Psoas muscle (tissue), 8 donors: ENCODE results near the gene ARMC5. TPM values are rescaled to one million over a fixed set of nuclear protein-coding genes. Genes with fewer than 3 reads are reported as not detected.
A peak's percentile ranks its signal among the peaks of the same experiment; 100 is the strongest.

Experiments used
- ATAC-seq, 4 donors: fragments of 200-7000 bp; cut with Tn5 transposase; one replicate each; pipeline ENCODE4 v1.9.1; 2020; ENCODE audit warnings: moderate library complexity in 3 of 4, mild to moderate bottlenecking in 2 of 4
- DNase-seq, 2 donors: peaks; one replicate each; pipeline ENCODE4 v3.0.0-alpha.2; 2020
- H3K27ac ChIP-seq: fragments of 200-600 bp; one replicate; pipeline ENCODE4 v1.8.0; 2022
- H3K27me3 ChIP-seq, 3 donors: fragments of 200-600 bp in 1 of 3; one replicate each; pipeline versions ENCODE4 v1.6.1 to v1.8.0; 2013 to 2022; ENCODE audit warnings: low read length in 2 of 3, mild to moderate bottlenecking in 2 of 3, moderate library complexity in 1 of 3; ENCODE audit not compliant: insufficient read depth in 3 of 3
- H3K36me3 ChIP-seq, 2 donors: fragments of 200-600 bp in 1 of 2; one replicate each; pipeline versions ENCODE4 v1.6.1 to v1.8.0; 2013 to 2022; ENCODE audit warnings: low read depth in 1 of 2, mild to moderate bottlenecking in 1 of 2, moderate library complexity in 1 of 2; ENCODE audit not compliant: insufficient read depth in 1 of 2
- H3K4me1 ChIP-seq: fragments of 200-600 bp; one replicate; pipeline ENCODE4 v1.8.0; 2022
- H3K4me3 ChIP-seq: fragments of 200-600 bp; one replicate; pipeline ENCODE4 v1.8.0; 2022; ENCODE audit warnings: mild to moderate bottlenecking
- H3K9me3 ChIP-seq: fragments of 200-600 bp; one replicate; pipeline ENCODE4 v1.8.0; 2022
- WGBS, 3 donors: extraction: QIAGEN DNeasy Blood & Tissue Kit; methylation state at CpG; one replicate each; pipeline versions ENCODE4 v1.1.6 to v1.1.7; 2013; 5-methylcytosine and 5-hydroxymethylcytosine counted together
- intact Hi-C, 2 donors: fragments of 100-400 bp; cut with DNase I; formaldehyde crosslinking; loops; one replicate each; pipeline versions ENCODE4 v1.11.0 to v1.14.2; 2022
- polyA plus RNA-seq, 3 donors: library from polyadenylated mRNA; stranded (reverse); fragments of 200-250 nt; gene quantifications; one replicate each; pipeline ENCODE4 v1.2.3, GENCODE V29; 2013
- total RNA-seq, 4 donors: library from RNA; stranded (reverse); fragmentation: NEBNext Ultra II Directional in 2 of 4; extraction: Animal tissue kit (Norgen Biotek cat#: 25700) in 2 of 4; gene quantifications; one replicate each; pipeline versions ENCODE4 v1.2.1 to v1.2.4, GENCODE V29; 2021 to 2023
- TF ChIP-seq, protein P1 (sequence below): fragments of 200-600 bp; IDR thresholded peaks from one replicate; pipeline ENCODE4 v1.8.0; 2022; ENCODE audit warnings: antibody characterized with exemption
- donor health status: healthy with polysubstance abuse.
- donor health status: DM: no; HTN: no; CAD: no; lungs with moderate emphysema.
- donor health status: Bipolar disorder and iron deficiency.
- donor health status: healthy.
- donor health status: DM: yes; HTN: yes; CAD: no.
- donor health status: DM: no; HTN: no; CAD: no.
- donor health status: DM: no; HTN: no; CAD: no.
- donor health status: DM: yes; HTN: yes; CAD: no.

Gene ARMC5
- total and polyA plus RNA-seq, 7 donors, result 6.5 to 18.7 (median 11.4) TPM

- Histone ChIP-seq H3K4me1 (peaks cover 42% of the 10 kb centered on the region), H3K27ac (peak overlapping the region; percentile 99), H3K27me3 (no peaks in the 10 kb centered on the region), H3K9me3 (no peaks in the 10 kb centered on the region), H3K4me3 (peak overlapping the region; percentile 75), H3K36me3 (peaks cover 0 to 13% of the 10 kb centered on the region in 2 donors)
- 6 to 16% (median 8%) methylated on average over 41 to 76 of the region's 83 CpGs for WGBS, 3 donors
- intact Hi-C loops, result no loop called here
- ATAC-seq (peak; percentile 44 to 51 (median 48)), DNase-seq (peak; percentile 80 to 90)
- TF ChIP-seq, protein P1, sequence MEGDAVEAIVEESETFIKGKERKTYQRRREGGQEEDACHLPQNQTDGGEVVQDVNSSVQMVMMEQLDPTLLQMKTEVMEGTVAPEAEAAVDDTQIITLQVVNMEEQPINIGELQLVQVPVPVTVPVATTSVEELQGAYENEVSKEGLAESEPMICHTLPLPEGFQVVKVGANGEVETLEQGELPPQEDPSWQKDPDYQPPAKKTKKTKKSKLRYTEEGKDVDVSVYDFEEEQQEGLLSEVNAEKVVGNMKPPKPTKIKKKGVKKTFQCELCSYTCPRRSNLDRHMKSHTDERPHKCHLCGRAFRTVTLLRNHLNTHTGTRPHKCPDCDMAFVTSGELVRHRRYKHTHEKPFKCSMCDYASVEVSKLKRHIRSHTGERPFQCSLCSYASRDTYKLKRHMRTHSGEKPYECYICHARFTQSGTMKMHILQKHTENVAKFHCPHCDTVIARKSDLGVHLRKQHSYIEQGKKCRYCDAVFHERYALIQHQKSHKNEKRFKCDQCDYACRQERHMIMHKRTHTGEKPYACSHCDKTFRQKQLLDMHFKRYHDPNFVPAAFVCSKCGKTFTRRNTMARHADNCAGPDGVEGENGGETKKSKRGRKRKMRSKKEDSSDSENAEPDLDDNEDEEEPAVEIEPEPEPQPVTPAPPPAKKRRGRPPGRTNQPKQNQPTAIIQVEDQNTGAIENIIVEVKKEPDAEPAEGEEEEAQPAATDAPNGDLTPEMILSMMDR, result no peak
Measured at GRCh38 chr16:31427441-31428278, 31.6 kb upstream of the ARMC5 start.

DNA sequence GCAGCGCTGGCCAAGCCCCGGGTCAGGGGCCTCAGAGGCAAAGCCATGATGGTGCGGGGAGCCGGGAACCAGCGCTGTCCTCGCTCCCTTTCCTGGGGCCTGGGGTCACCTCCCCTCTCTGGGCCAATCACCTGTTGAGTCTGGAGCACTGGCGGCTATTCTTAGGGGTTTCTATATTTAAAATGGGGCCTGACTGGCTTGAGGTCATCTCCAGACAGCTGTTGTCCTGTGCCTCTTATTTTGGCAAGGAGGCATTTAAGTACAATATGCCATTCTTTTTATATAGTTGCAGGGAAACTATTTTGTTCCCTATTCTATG lies 31.1 kb upstream of the ARMC5 start, which contains the start of gene COX6A2:
Gene COX6A2 (minus strand): TSS at position 82 of the 319 bp plus-strand sequence. CDS start 35 bp downstream, at position 47.
- peak; percentile 85 to 87 (median 86) for ATAC-seq
- intact Hi-C loops, result no loop called here
- peaks cover 42% of the 10 kb centered on the region for H3K4me1 ChIP-seq
- 11 to 16% (median 12%) methylated on average over 7 of the region's 7 CpGs for WGBS, 3 donors
- TF ChIP-seq, protein P1, result no peak
- peaks cover 0 to 13% of the 10 kb centered on the region in 2 donors for H3K36me3 ChIP-seq
- H3K4me3 ChIP-seq, result peak within 1 kb of the TSS; percentile 75
- H3K9me3 ChIP-seq, result no peaks in the 10 kb centered on the region
- peak within 1 kb of the TSS; percentile 99 for H3K27ac ChIP-seq
- peak; percentile 52 to 88 for DNase-seq
- no peaks in the 10 kb centered on the region for H3K27me3 ChIP-seq

GRCh38 chr16:31428638-31429247 lies 30.6 kb upstream of the ARMC5 start:
- DNase-seq (no peak), ATAC-seq (peak; percentile 41 to 67 (median 57))
- H3K9me3 ChIP-seq, result no peaks in the 10 kb centered on the region
- peaks cover 0 to 13% of the 10 kb centered on the region in 2 donors for H3K36me3 ChIP-seq
- TF ChIP-seq, protein P1, result no peak
- WGBS, 3 donors, result 23 to 35% (median 28%) methylated on average over 7 of the region's 7 CpGs
- H3K4me1 ChIP-seq, result peaks cover 42% of the 10 kb centered on the region
- intact Hi-C loops, result no loop called here
- peak overlapping the region; percentile 99 for H3K27ac ChIP-seq
- peak overlapping the region; percentile 75 for H3K4me3 ChIP-seq
- no peaks in the 10 kb centered on the region for H3K27me3 ChIP-seq

- Histone ChIP-seq H3K27ac (peak overlapping the region; percentile 99), H3K9me3 (no peaks in the 10 kb centered on the region), H3K36me3 (peaks cover 0 to 13% of the 10 kb centered on the region in 2 donors), H3K4me1 (peaks cover 42% of the 10 kb centered on the region), H3K27me3 (no peaks in the 10 kb centered on the region), H3K4me3 (no peak overlapping the region)
- WGBS, 3 donors, result 0 to 2% (median 0%) methylated on average over 1 of the region's 1 CpG
- DNase-seq (no peak), ATAC-seq (peak; percentile 56 to 82 (median 78))
- intact Hi-C loops, result no loop called here
- TF ChIP-seq, protein P1, result no peak
Measured at GRCh38 chr16:31429314-31429713, 30.0 kb upstream of the ARMC5 start.
